Keratinocyte (primary cell): ENCODE results near the gene C22orf31. TPM values are rescaled to one million over a fixed set of nuclear protein-coding genes. Genes with fewer than 3 reads are reported as not detected.

Experiments used
- DNase-seq: peaks from one replicate; pipeline ENCODE4 v3.0.0-alpha.2; 2011; ENCODE audit warnings: low read depth, missing footprints, low spot score
- FAIRE-seq: peaks from 2 replicates; lab custom pipeline; 2011; peaks lifted over from hg19 to GRCh38; lab: Jason Lieb, UNC
- H2AFZ ChIP-seq: 2 replicates; pipeline ENCODE4 v1.6.0; 2012; ENCODE audit warnings: low read length, control low read depth, inconsistent platforms; ENCODE audit not compliant: control insufficient read depth
- H3K27ac ChIP-seq: 2 replicates; pipeline ENCODE4 v1.5.1; 2011; ENCODE audit warnings: low read length; ENCODE audit not compliant: control insufficient read depth, insufficient read depth
- H3K27me3 ChIP-seq: 3 replicates; pipeline ENCODE4 v1.6.0; 2011; ENCODE audit warnings: low read length; ENCODE audit not compliant: control insufficient read depth, insufficient read depth; ENCODE audit errors: extremely low read depth
- H3K36me3 ChIP-seq, 2 experiments: 2 replicates in 1 of 2; 3 replicates in 1 of 2; pipeline ENCODE4 v1.5.1; 2011; ENCODE audit warnings: low read length in 2 of 2, mild to moderate bottlenecking in 1 of 2; ENCODE audit not compliant: control insufficient read depth in 2 of 2, insufficient read depth in 2 of 2; ENCODE audit errors: extremely low read depth in 1 of 2
- H3K4me1 ChIP-seq: 3 replicates; pipeline ENCODE4 v1.5.1; 2011; ENCODE audit warnings: low read length; ENCODE audit not compliant: control insufficient read depth, insufficient read depth; ENCODE audit errors: extremely low read depth
- H3K4me2 ChIP-seq: 3 replicates; pipeline ENCODE4 v1.6.0; 2011; ENCODE audit warnings: low read depth, low read length; ENCODE audit not compliant: control insufficient read depth, insufficient read depth; ENCODE audit errors: extremely low read depth
- H3K4me3 ChIP-seq, 3 experiments: fragments of 200-600 bp in 1 of 3; sonication (generic) in 1 of 3; 2 replicates in 2 of 3; 3 replicates in 1 of 3; pipeline ENCODE4 v1.5.1; 2011 to 2016; ENCODE audit warnings: low read length in 3 of 3, mild to moderate bottlenecking in 3 of 3, control low read depth in 2 of 3, inconsistent platforms in 1 of 3, low read depth in 1 of 3, mixed read lengths in 1 of 3, mixed run types in 1 of 3, moderate library complexity in 1 of 3; ENCODE audit not compliant: control insufficient read depth in 2 of 3, insufficient read depth in 2 of 3; ENCODE audit errors: extremely low read depth in 1 of 3
- H3K79me2 ChIP-seq: 2 replicates; pipeline ENCODE4 v1.6.0; 2012; ENCODE audit warnings: low read length; ENCODE audit not compliant: control insufficient read depth, insufficient read depth
- H3K9ac ChIP-seq: 3 replicates; pipeline ENCODE4 v1.6.0; 2011; ENCODE audit warnings: low read length; ENCODE audit not compliant: control insufficient read depth, insufficient read depth; ENCODE audit errors: extremely low read depth
- H3K9me1 ChIP-seq: 3 replicates; pipeline ENCODE4 v1.6.0; 2011; ENCODE audit warnings: low read length; ENCODE audit not compliant: control insufficient read depth, insufficient read depth; ENCODE audit errors: extremely low read depth
- H3K9me3 ChIP-seq: 2 replicates; pipeline ENCODE4 v1.5.1; 2012; ENCODE audit warnings: low read depth, low read length; ENCODE audit not compliant: control insufficient read depth
- H4K20me1 ChIP-seq: 3 replicates; pipeline ENCODE4 v1.6.0; 2011; ENCODE audit warnings: low read length; ENCODE audit not compliant: control insufficient read depth, insufficient read depth; ENCODE audit errors: extremely low read depth
- CTCF ChIP-seq, 3 experiments: IDR thresholded peaks in 1 of 3; conservative IDR thresholded peaks in 1 of 3; optimal IDR thresholded peaks in 1 of 3; 2 replicates in 2 of 3; 3 replicates in 1 of 3; pipeline versions ENCODE3 to v1.5.1; 2011; ENCODE audit warnings: low read length in 3 of 3, mild to moderate bottlenecking in 3 of 3, moderate library complexity in 2 of 3, control low read depth in 1 of 3, inconsistent platforms in 1 of 3; ENCODE audit not compliant: insufficient read depth in 2 of 3; ENCODE audit errors: extremely low read depth in 1 of 3
- EZH2 ChIP-seq: IDR thresholded peaks from one replicate; pipeline ENCODE4 v1.6.1; 2012; ENCODE audit warnings: inconsistent platforms, mild to moderate bottlenecking, low read length, moderate library complexity
- dilution Hi-C: fragments of 300-500 bp; cut with MboI; formaldehyde crosslinking; loops from one replicate; pipeline ENCODE4 v1.7.0; 2020; ENCODE audit warnings: low sequenced_read_pairs; ENCODE audit not compliant: extremely low pct_ligation_motif_present
- polyA plus RNA-seq, 5 experiments: library from polyadenylated mRNA; depleted of rRNA in 3 of 5; stranded (reverse) in 3 of 5; stranded (forward) in 1 of 5; unstranded in 1 of 5; fragments of >200 nt; gene quantifications; 1 replicate in 1 of 5; 2 replicates in 3 of 5; 3 replicates in 1 of 5; pipeline versions ENCODE4 v1.2.1 to v1.2.3, GENCODE V29; 2011 to 2012; ENCODE audit warnings: missing spikeins in 2 of 5, low read depth in 1 of 5, low replicate concordance in 1 of 5

C22orf31 gene
- polyA plus RNA-seq, 1 donor (not counting 4 experiments of a cell fraction or from before 2014, with no cell fraction given): not detected

GRCh38 chr22:29028468-29028867 lies 33.2 kb downstream of the C22orf31 start:
- dilution Hi-C loops: no loop called here
- Histone ChIP-seq H3K9ac (no peak overlapping the region), H3K9me3 (no peaks in the 10 kb centered on the region), H3K9me1 (no peaks in the 10 kb centered on the region), H3K4me2 (no peak overlapping the region), H3K4me3 (no peak overlapping the region), H4K20me1 (peaks cover 2% of the 10 kb centered on the region), H2AFZ (no peak overlapping the region), H3K27me3 (no peaks in the 10 kb centered on the region), H3K36me3 (peaks cover 0 to 2% of the 10 kb centered on the region in 2 experiments), H3K79me2 (no peaks in the 10 kb centered on the region), H3K4me1 (peaks cover 25% of the 10 kb centered on the region), H3K27ac (no peak overlapping the region)
- no peak for TF ChIP-seq EZH2
- TF ChIP-seq CTCF (optimal IDR thresholded peaks at IDR 0.05 in 1 of 3, IDR thresholded peaks at IDR 0.05 in 1 of 3, conservative IDR thresholded peaks at IDR 0.05 in 1 of 3; ENCODE audit: extremely low read depth in 1 of 3, insufficient read depth in 2 of 3, low read length in 3 of 3): no peak
- FAIRE-seq (peak; percentile 17), DNase-seq (no peak)

GRCh38 chr22:29026579-29026978 lies 35.1 kb downstream of the C22orf31 start:
- no peaks in the 10 kb centered on the region for H3K79me2 ChIP-seq
- no peak overlapping the region for H2AFZ ChIP-seq
- peaks cover 19% of the 10 kb centered on the region for H3K4me1 ChIP-seq
- TF ChIP-seq EZH2 (no peak), CTCF (optimal IDR thresholded peaks at IDR 0.05 in 1 of 3, IDR thresholded peaks at IDR 0.05 in 1 of 3, conservative IDR thresholded peaks at IDR 0.05 in 1 of 3; ENCODE audit: extremely low read depth in 1 of 3, insufficient read depth in 2 of 3, low read length in 3 of 3) (no peak)
- dilution Hi-C loops: no loop called here
- no peak overlapping the region for H3K27ac ChIP-seq
- FAIRE-seq: no peak
- H3K9me1 ChIP-seq: no peaks in the 10 kb centered on the region
- no peaks in the 10 kb centered on the region for H3K27me3 ChIP-seq
- H3K9ac ChIP-seq: no peak overlapping the region
- DNase-seq: no peak
- no peaks in the 10 kb centered on the region for H4K20me1 ChIP-seq
- no peak overlapping the region for H3K4me3 ChIP-seq
- H3K9me3 ChIP-seq: no peaks in the 10 kb centered on the region
- peaks cover 0 to 2% of the 10 kb centered on the region in 2 experiments for H3K36me3 ChIP-seq
- no peak overlapping the region for H3K4me2 ChIP-seq
